ENCODE results near the gene OR2T4. TPM values are rescaled to one million over a fixed set of nuclear protein-coding genes. Genes with fewer than 3 reads are reported as not detected.

Gene OR2T4
- total and polyA plus RNA-seq, 3 donors from 2014 or later = not detected

GRCh38 chr1:248402748-248403147 lies 41.3 kb downstream of the OR2T4 start, which contains the start of gene OR2T1:
OR2T1 (plus strand) TSS chr1:248403048; CDS start chr1:248406148, 3,100 bp downstream.
- 66 to 73% methylated on average over 3 of the region's 3 CpGs for WGBS, 2 donors

GRCh38 chr1:248404024-248404423 lies 42.6 kb downstream of the OR2T4 start:
- no peak for DNase-seq
- H3K4me1 ChIP-seq = no peaks in the 10 kb centered on the region
- intact Hi-C loops (cut with DNase I; ENCODE audit: low total_unique reads) = no loop called here

More at GRCh38 chr1:248402748-248403147, 41.3 kb downstream of the OR2T4 start, which contains the start of gene OR2T1:
- no peaks in the 10 kb centered on the region for H3K9me3 ChIP-seq
- H3K4me3 ChIP-seq = no peak within 1 kb of the TSS
- no peak for TF ChIP-seq POLR2A (IDR thresholded peaks at IDR 0.05)
- TF ChIP-seq, protein P1, sequence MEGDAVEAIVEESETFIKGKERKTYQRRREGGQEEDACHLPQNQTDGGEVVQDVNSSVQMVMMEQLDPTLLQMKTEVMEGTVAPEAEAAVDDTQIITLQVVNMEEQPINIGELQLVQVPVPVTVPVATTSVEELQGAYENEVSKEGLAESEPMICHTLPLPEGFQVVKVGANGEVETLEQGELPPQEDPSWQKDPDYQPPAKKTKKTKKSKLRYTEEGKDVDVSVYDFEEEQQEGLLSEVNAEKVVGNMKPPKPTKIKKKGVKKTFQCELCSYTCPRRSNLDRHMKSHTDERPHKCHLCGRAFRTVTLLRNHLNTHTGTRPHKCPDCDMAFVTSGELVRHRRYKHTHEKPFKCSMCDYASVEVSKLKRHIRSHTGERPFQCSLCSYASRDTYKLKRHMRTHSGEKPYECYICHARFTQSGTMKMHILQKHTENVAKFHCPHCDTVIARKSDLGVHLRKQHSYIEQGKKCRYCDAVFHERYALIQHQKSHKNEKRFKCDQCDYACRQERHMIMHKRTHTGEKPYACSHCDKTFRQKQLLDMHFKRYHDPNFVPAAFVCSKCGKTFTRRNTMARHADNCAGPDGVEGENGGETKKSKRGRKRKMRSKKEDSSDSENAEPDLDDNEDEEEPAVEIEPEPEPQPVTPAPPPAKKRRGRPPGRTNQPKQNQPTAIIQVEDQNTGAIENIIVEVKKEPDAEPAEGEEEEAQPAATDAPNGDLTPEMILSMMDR (IDR thresholded peaks at IDR 0.05) = no peak
- no peak within 1 kb of the TSS for H3K27ac ChIP-seq
- intact Hi-C loops (cut with DNase I; ENCODE audit: low total_unique reads) = no loop called here
- H3K4me1 ChIP-seq = no peaks in the 10 kb centered on the region
- no peaks in the 10 kb centered on the region for H3K36me3 ChIP-seq (ENCODE audit: low read depth, missing control alignments)
- no peaks in the 10 kb centered on the region for H3K27me3 ChIP-seq
- no peak for DNase-seq

GRCh38 chr1:248406721-248407692 lies 45.5 kb downstream of the OR2T4 start:
- Histone ChIP-seq H3K4me1 (no peaks in the 10 kb centered on the region), H3K4me3 (no peak overlapping the region), H3K27ac (no peak overlapping the region), H3K36me3 (ENCODE audit: low read depth, missing control alignments) (no peaks in the 10 kb centered on the region), H3K27me3 (no peaks in the 10 kb centered on the region), H3K9me3 (no peaks in the 10 kb centered on the region)
- no peak for DNase-seq
- intact Hi-C loops (cut with DNase I; ENCODE audit: low total_unique reads) = no loop called here
- 74 to 82% methylated on average over 8 of the region's 8 CpGs for WGBS, 2 donors
- TF ChIP-seq, protein P1 (IDR thresholded peaks at IDR 0.05) = no peak

More at GRCh38 chr1:248404024-248404423, 42.6 kb downstream of the OR2T4 start:
- H3K36me3 ChIP-seq (ENCODE audit: low read depth, missing control alignments) = no peaks in the 10 kb centered on the region
- no peak overlapping the region for H3K4me3 ChIP-seq
- 73 to 76% methylated on average over 6 of the region's 6 CpGs for WGBS, 2 donors
- H3K27ac ChIP-seq = no peak overlapping the region
- TF ChIP-seq, protein P1 (IDR thresholded peaks at IDR 0.05) = no peak
- no peak for TF ChIP-seq POLR2A (IDR thresholded peaks at IDR 0.05)
- no peaks in the 10 kb centered on the region for H3K9me3 ChIP-seq
- H3K27me3 ChIP-seq = no peaks in the 10 kb centered on the region

Other genes starting within 250 kb of the OR2T4 start
- gene OR2M5, start 216.5 kb upstream of the OR2T4 start, total RNA-seq = not detected
- not detected for gene OR2M5, start 216.5 kb upstream of the OR2T4 start, polyA plus RNA-seq (ENCODE audit: insufficient read depth, low read depth, low replicate concordance)
- not detected for gene OR2M2, start 186.8 kb upstream of the OR2T4 start, total RNA-seq
- not detected for gene OR2M2, start 186.8 kb upstream of the OR2T4 start, polyA plus RNA-seq (ENCODE audit: insufficient read depth, low read depth, low replicate concordance)
- gene OR2M3, start 164.4 kb upstream of the OR2T4 start, total RNA-seq = under 1 TPM; 0.19 to 0.24 TPM
- gene OR2M3, start 164.4 kb upstream of the OR2T4 start, polyA plus RNA-seq (ENCODE audit: insufficient read depth, low read depth, low replicate concordance) = 0.11 TPM
- under 1 TPM; 0.19 to 0.39 TPM for gene OR2M4, start 130.2 kb upstream of the OR2T4 start, total RNA-seq
- gene OR2M4, start 130.2 kb upstream of the OR2T4 start, polyA plus RNA-seq (ENCODE audit: insufficient read depth, low read depth, low replicate concordance) = not detected
- gene OR2T33, start 83.7 kb upstream of the OR2T4 start, total RNA-seq = 1 to 10 TPM in 1 of 2 donors, under 1 TPM in 1; 0.12 to 1.9 TPM
- gene OR2T33, start 83.7 kb upstream of the OR2T4 start, polyA plus RNA-seq (ENCODE audit: insufficient read depth, low read depth, low replicate concordance) = not detected
- under 1 TPM in 1 of 2 donors, not detected in 1; 0.06 TPM for gene OR2T12, start 58.2 kb upstream of the OR2T4 start, total RNA-seq
- not detected for gene OR2T12, start 58.2 kb upstream of the OR2T4 start, polyA plus RNA-seq (ENCODE audit: insufficient read depth, low read depth, low replicate concordance)
- under 1 TPM in 1 of 2 donors, not detected in 1; 0.43 TPM for gene OR2M7, start 37.1 kb upstream of the OR2T4 start, total RNA-seq
- not detected for gene OR2M7, start 37.1 kb upstream of the OR2T4 start, polyA plus RNA-seq (ENCODE audit: insufficient read depth, low read depth, low replicate concordance)
- not detected for gene OR14C36, start 12.9 kb upstream of the OR2T4 start, total RNA-seq
- gene OR14C36, start 12.9 kb upstream of the OR2T4 start, polyA plus RNA-seq (ENCODE audit: insufficient read depth, low read depth, low replicate concordance) = not detected
- gene OR2T6, start 14.1 kb downstream of the OR2T4 start, total RNA-seq = under 1 TPM in 1 of 2 donors, not detected in 1; 0.06 TPM
- gene OR2T6, start 14.1 kb downstream of the OR2T4 start, polyA plus RNA-seq (ENCODE audit: insufficient read depth, low read depth, low replicate concordance) = not detected
- gene OR2T1, start 41.4 kb downstream of the OR2T4 start, total RNA-seq = not detected
- gene OR2T1, start 41.4 kb downstream of the OR2T4 start, polyA plus RNA-seq (ENCODE audit: insufficient read depth, low read depth, low replicate concordance) = not detected
- gene OR2T2, start 84.0 kb downstream of the OR2T4 start, total RNA-seq = not detected
- gene OR2T2, start 84.0 kb downstream of the OR2T4 start, polyA plus RNA-seq (ENCODE audit: insufficient read depth, low read depth, low replicate concordance) = not detected
- gene OR2T3, start 111.7 kb downstream of the OR2T4 start, total RNA-seq = not detected
- gene OR2T3, start 111.7 kb downstream of the OR2T4 start, polyA plus RNA-seq (ENCODE audit: insufficient read depth, low read depth, low replicate concordance) = not detected
- gene OR2T5, start 126.9 kb downstream of the OR2T4 start, total RNA-seq = not detected
- gene OR2T5, start 126.9 kb downstream of the OR2T4 start, polyA plus RNA-seq (ENCODE audit: insufficient read depth, low read depth, low replicate concordance) = not detected
- not detected for gene OR2G6, start 146.4 kb downstream of the OR2T4 start, total RNA-seq
- gene OR2G6, start 146.4 kb downstream of the OR2T4 start, polyA plus RNA-seq (ENCODE audit: insufficient read depth, low read depth, low replicate concordance) = not detected
- gene OR2T29, start 201.1 kb downstream of the OR2T4 start, total RNA-seq = not detected
- not detected for gene OR2T29, start 201.1 kb downstream of the OR2T4 start, polyA plus RNA-seq (ENCODE audit: insufficient read depth, low read depth, low replicate concordance)
- not detected for gene OR2T34, start 213.1 kb downstream of the OR2T4 start, total RNA-seq
- gene OR2T34, start 213.1 kb downstream of the OR2T4 start, polyA plus RNA-seq (ENCODE audit: insufficient read depth, low read depth, low replicate concordance) = not detected
- not detected for gene OR2T10, start 236.0 kb downstream of the OR2T4 start, total RNA-seq
- gene OR2T10, start 236.0 kb downstream of the OR2T4 start, polyA plus RNA-seq (ENCODE audit: insufficient read depth, low read depth, low replicate concordance) = not detected